ENCODE results near the gene GRM2.

GRM2 gene

DNA sequence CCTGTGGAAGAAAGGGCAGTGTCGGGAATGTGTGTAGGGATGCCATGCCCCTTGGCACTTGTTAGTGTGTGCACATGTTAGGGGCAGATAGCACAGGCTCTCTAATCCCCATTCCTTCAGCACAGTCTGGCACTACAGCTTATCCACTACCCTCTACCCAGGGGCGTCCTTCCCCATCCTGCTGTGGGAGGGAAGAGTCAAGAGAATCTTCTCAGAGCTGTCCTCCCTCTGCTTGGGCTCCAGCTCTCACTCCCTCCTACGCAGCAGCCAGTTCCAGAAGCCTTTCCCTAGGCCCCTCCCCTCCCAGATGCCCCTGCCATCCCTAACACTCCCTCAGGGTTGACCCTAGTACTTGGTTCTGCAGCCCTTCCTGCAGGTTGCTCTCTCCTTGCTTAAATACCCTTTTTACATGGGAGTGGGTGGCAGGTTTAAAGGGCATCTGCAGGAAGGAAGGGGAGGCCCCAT lies 815 bp upstream of the GRM2 start:
- no peak for DNase-seq

DNA sequence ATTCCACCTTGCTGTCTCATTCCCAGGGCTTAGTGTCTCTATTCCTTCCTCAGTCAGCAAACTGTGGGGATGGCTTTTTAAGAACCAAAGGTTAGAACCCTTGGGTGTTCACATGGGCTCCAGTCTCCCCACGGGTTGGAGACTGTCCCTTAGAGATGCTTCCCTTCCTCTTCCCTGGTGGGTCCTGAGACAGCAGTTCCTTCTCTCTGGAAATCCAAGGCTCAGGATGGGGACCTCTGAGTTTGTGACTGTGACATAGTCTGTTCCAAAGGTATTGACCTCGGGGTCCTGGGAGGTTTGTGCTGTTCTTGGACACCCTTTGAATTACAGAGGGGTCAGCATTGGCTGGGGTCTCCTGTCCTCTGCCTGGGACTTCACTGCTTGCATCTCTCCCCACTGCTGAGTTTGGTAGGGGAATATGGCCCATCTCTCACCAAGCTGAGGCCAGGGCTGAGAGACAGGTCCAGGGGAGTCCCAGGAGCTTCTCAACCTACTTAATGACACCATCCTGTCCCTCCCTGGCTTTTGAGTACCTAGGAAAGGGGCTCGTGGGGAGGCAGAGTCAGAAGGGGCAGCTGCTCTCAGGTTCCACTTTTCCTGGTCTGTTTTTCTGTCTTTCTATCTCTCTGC lies 1.5 kb downstream of the GRM2 start:
- no peak for DNase-seq

- no peak for DNase-seq
These were observed 2.1 kb downstream of the GRM2 start for GRCh38 chr3:51709004-51709420.

GRCh38 chr3:51709675-51710074 lies 2.8 kb downstream of the GRM2 start:
- DNase-seq, result no peak

DNA sequence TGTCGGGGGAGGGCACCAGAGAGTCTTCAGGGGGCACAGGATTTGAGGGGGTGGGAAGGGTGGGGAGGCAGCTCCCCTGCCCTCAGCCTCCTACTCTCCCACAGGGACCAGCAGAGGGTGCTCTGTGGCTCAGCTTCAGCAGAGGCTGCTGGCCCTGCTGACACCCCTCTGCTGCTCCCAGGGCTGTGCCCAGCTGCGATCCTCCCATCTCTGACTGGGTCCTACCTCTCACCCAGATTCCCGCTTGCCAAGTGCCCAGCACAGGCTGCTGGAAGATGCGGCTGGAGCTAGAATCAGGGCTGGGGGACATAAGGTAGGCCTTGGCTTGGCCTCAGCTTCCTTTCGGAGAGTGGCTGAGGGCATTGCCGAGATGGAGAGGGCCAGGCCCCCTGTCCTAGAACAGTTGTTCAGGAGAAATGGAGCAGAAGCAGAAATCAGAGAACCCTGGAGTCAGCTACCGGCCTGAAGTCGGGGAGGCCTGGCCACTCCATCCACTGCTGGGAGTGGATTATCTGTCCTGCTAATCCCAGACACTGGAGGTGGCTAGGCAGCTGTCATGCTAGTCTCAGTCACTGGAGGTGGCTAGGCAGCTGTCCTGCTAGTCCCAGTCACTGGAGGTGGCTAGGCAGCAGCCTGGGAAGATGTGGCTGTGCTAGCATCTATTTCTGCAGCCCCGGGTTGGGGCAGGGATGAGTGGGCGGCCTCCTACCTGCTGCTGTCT lies 3.9 kb downstream of the GRM2 start:
- DNase-seq, result no peak

- DNase-seq, result no peak
These were observed 4.6 kb downstream of the GRM2 start for GRCh38 chr3:51711352-51712037.

DNA sequence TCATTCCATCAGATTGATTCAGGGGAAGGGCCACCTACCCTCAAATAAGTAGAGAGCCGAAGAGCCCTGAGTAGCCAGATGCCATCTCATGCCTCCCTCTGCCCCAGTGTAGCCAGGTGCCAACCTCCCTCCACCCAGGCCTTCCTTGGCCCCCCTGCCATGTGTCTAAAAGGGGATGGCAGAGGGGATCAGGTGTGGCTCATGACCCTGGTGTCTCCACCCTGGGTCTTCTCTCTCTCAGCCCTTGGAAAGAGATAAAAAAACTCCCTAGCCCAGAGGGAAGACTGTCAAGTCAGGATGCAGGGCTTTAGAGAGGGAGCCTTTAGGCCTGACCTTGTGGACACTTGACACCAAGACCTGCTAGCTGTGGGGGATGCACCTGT lies 5.2 kb downstream of the GRM2 start:
- no peak for DNase-seq

DNA sequence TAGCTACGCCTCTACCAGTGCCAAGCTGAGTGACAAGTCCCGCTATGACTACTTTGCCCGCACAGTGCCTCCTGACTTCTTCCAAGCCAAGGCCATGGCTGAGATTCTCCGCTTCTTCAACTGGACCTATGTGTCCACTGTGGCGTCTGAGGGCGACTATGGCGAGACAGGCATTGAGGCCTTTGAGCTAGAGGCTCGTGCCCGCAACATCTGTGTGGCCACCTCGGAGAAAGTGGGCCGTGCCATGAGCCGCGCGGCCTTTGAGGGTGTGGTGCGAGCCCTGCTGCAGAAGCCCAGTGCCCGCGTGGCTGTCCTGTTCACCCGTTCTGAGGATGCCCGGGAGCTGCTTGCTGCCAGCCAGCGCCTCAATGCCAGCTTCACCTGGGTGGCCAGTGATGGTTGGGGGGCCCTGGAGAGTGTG lies 5.7 kb downstream of the GRM2 start:
- no peak for DNase-seq

- DNase-seq, result no peak
These were observed 6.1 kb downstream of the GRM2 start for GRCh38 chr3:51712963-51713362.

DNA sequence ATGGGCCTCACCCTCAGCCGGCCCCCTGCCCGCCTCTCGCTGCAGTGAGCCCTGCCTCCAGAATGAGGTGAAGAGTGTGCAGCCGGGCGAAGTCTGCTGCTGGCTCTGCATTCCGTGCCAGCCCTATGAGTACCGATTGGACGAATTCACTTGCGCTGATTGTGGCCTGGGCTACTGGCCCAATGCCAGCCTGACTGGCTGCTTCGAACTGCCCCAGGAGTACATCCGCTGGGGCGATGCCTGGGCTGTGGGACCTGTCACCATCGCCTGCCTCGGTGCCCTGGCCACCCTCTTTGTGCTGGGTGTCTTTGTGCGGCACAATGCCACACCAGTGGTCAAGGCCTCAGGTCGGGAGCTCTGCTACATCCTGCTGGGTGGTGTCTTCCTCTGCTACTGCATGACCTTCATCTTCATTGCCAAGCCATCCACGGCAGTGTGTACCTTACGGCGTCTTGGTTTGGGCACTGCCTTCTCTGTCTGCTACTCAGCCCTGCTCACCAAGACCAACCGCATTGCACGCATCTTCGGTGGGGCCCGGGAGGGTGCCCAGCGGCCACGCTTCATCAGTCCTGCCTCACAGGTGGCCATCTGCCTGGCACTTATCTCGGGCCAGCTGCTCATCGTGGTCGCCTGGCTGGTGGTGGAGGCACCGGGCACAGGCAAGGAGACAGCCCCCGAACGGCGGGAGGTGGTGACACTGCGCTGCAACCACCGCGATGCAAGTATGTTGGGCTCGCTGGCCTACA lies 8.5 kb downstream of the GRM2 start:
- no peak for DNase-seq

DNA sequence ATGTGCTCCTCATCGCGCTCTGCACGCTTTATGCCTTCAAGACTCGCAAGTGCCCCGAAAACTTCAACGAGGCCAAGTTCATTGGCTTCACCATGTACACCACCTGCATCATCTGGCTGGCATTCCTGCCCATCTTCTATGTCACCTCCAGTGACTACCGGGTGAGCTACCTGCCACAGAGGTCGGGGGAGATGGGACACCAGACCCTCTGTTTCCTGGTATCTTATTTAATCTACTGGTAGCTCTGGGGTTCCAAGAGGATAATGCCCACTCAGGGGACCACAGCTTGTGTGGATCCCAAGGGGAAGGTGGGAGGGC lies 9.1 kb downstream of the GRM2 start:
- no peak for DNase-seq

- no peak for DNase-seq
These were observed 9.9 kb downstream of the GRM2 start for GRCh38 chr3:51716805-51717204.

DNA sequence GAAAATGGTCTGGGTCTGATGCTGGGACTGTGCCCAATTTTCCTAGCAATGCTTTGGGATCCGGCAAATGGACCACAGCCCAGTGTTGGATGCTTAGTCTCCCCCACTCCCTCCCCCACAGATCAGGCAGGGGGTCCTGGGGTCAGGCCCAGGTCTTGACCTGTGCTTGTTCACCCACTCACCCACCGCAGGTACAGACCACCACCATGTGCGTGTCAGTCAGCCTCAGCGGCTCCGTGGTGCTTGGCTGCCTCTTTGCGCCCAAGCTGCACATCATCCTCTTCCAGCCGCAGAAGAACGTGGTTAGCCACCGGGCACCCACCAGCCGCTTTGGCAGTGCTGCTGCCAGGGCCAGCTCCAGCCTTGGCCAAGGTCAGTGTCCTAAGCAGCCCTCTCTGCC lies 10.6 kb downstream of the GRM2 start:
- no peak for DNase-seq

GRCh38 chr3:51717947-51718346 lies 11.1 kb downstream of the GRM2 start:
- DNase-seq, result no peak

- peak; percentile 12 for DNase-seq
These were observed 11.9 kb downstream of the GRM2 start for GRCh38 chr3:51718547-51719409.

DNA sequence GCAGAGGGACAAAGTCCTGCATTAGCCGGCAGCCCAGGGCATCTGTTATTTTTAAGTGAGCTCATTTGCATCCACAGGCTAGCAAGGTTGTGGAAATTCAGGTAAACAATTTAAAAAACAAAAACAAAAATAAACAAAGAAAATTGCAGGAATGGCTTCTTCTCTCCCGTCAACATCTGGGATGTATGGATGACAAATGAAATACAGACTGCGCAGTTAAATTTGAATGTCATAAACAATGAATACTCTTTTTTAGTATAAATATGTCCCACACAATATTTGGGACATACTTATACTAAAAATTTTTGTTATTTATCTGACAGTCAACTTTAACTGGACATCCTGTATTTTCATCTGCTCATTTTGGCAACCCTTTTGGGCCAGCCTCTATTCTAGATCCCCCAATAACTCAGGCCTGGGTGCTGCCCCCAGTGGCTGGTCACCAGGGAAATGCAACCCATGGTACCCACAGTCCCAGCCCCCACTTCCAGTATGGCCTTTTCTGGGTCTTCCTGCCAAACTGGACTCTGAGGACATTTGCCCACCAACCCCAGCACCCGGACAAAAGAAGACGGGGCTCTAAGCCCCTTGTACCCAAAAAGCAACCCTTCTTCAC lies 12.7 kb downstream of the GRM2 start:
- DNase-seq, result no peak

GRCh38 chr3:51720292-51721061 lies 13.6 kb downstream of the GRM2 start:
- no peak for DNase-seq

GRCh38 chr3:51721062-51721745 lies 14.3 kb downstream of the GRM2 start:
- no peak for DNase-seq

- no peak for DNase-seq
These were observed 15.5 kb downstream of the GRM2 start for GRCh38 chr3:51722362-51722761.

DNA sequence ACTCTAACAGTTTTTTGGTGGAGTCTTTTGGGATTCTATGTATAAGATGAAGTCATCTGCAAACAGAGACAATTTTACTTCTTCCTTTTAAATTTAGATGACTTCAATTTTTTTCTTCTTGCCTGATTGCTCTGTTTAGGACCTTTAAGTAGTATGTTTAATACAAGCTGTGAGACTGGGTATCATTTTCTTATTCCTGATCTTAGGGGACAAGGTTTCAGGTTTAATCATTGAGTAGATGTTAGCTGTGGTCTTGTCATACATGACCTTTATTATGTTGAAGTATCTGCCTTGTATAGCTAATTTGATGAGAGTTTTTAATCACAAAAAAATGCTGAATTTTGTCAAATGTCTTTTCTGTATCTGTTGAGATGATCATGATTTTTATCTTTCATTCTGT lies 20.6 kb downstream of the GRM2 start:
- no peak for DNase-seq
